Central memory CD8-positive, alpha-beta T cell (primary cell): ENCODE data around the gene FAM81B.

Experiments used
- ATAC-seq: fragments of 150-1000 bp; cut with Tn5 transposase; replicated peaks from 2 replicates; pipeline ENCODE4 v1.10.0; 2022; ENCODE audit warnings: mild to moderate bottlenecking, moderate FRiP score, moderate number of reproducible peaks; ENCODE audit not compliant: poor library complexity, severe bottlenecking; ENCODE audit errors: extremely low read depth
- DNase-seq, 2 donors: peaks; one replicate each; pipeline ENCODE4 v3.0.0; 2021; ENCODE audit warnings: low spot score in 2 of 2
- H3K27ac Mint-ChIP-seq: one replicate; pipeline ENCODE4 v1.8.0; 2022; ENCODE audit warnings: low read depth, mild to moderate bottlenecking, moderate library complexity, mixed read lengths
- H3K27me3 Mint-ChIP-seq: one replicate; pipeline ENCODE4 v1.8.0; 2022; ENCODE audit warnings: mixed read lengths
- H3K36me3 Mint-ChIP-seq: one replicate; pipeline ENCODE4 v1.8.0; 2022; ENCODE audit warnings: mild to moderate bottlenecking, moderate library complexity, mixed read lengths; ENCODE audit not compliant: insufficient read depth
- H3K4me1 Mint-ChIP-seq: one replicate; pipeline ENCODE4 v1.8.0; 2022; ENCODE audit warnings: mixed read lengths
- H3K4me3 Mint-ChIP-seq: one replicate; pipeline ENCODE4 v1.8.0; 2022; ENCODE audit warnings: mild to moderate bottlenecking, moderate library complexity, mixed read lengths
- H3K9me3 Mint-ChIP-seq: one replicate; pipeline ENCODE4 v1.8.0; 2022; ENCODE audit warnings: mixed read lengths

The FAM81B gene

DNA sequence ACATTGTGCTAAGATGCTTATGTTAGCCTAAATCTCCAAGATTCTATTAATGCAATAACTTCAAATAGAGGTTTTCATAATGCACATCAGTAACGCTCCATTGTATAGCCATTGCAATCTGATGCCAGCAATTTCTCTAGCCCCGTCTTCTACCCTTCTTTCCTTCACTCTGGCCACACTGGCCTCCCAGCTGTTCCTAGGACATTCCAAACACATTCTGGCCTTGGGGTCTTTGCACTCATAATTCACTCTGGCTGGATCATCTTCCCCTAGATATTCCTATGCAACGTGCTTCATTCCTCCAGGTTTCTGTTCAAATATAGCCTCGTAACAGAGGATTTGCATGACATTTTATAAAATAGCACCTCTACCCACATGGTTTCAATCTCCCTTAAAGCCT lies 23.3 kb downstream of the FAM81B start:
- Mint-ChIP-seq H3K27ac (no peak overlapping the region), H3K27me3 (peaks cover 9% of the 10 kb centered on the region), H3K9me3 (no peaks in the 10 kb centered on the region), H3K4me3 (no peak overlapping the region), H3K36me3 (no peaks in the 10 kb centered on the region), H3K4me1 (no peaks in the 10 kb centered on the region)
- ATAC-seq (no peak), DNase-seq (no peak)

DNA sequence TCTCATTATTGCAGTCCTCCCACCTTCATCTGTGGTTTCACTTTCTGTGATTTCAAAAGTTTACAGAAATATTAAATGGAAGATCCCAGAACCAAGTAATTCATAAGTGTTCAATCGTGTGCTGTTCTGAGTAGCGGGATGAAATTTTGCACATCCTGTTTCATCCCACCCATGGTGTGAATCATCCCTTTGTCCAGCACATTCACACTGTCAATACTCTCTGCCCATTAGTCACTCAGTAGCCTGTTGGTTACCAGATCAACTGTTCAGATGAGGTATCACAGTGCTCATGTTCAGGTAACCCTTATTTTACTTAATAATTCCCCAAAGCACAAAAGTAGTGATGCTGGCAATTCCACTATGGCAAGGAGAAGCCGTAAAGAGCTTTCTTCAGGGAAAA lies 26.8 kb downstream of the FAM81B start:
- Mint-ChIP-seq H3K4me3 (no peak overlapping the region), H3K9me3 (no peaks in the 10 kb centered on the region), H3K27me3 (peaks cover 31% of the 10 kb centered on the region), H3K27ac (no peak overlapping the region), H3K36me3 (no peaks in the 10 kb centered on the region), H3K4me1 (no peaks in the 10 kb centered on the region)
- ATAC-seq, result no peak
- no peak for DNase-seq

DNA sequence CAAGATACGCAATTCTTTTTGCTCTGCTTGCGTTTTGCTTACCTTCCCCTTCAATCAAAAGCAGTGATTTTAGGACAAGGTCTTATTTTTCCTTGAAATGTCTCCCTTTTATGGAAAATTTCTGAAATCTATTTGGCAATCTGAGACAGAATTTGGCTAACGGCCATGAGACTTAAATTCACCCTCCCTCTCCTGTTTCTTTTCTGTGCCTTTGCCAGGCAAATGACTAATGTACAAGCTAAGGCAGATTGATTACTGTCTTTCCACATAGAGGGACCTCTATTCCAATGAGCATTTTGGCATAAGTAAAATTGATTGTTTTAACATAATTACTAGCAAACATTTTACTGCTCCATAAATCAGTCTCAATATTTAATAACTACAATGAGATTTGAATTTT lies 31.7 kb downstream of the FAM81B start:
- H3K9me3 Mint-ChIP-seq, result no peaks in the 10 kb centered on the region
- H3K27ac Mint-ChIP-seq, result no peak overlapping the region
- H3K27me3 Mint-ChIP-seq, result peaks cover 43% of the 10 kb centered on the region
- no peaks in the 10 kb centered on the region for H3K4me1 Mint-ChIP-seq
- H3K4me3 Mint-ChIP-seq, result no peak overlapping the region
- no peaks in the 10 kb centered on the region for H3K36me3 Mint-ChIP-seq
- DNase-seq (no peak), ATAC-seq (no peak)

DNA sequence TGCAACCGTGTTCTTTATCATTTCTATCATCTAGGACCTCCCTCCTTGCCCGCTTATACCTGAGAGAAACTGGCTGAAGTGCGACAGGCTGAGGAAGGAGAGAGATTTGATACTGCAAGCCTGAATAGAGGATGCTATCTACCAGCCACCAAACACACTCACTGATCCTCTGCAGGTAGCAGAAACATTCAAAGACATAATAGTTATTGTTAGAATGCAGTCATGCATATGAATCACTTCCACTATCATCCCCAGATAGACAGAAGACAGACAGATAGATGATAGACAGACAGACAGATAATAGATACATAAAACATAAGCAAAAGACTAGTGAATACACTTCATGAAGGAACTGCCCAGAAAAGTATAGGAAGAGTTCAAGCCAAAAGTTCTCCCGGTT lies 32.9 kb downstream of the FAM81B start:
- ATAC-seq, result no peak
- no peaks in the 10 kb centered on the region for H3K36me3 Mint-ChIP-seq
- no peak for DNase-seq
- no peak overlapping the region for H3K27ac Mint-ChIP-seq
- no peaks in the 10 kb centered on the region for H3K4me1 Mint-ChIP-seq
- H3K9me3 Mint-ChIP-seq, result no peaks in the 10 kb centered on the region
- no peak overlapping the region for H3K4me3 Mint-ChIP-seq
- H3K27me3 Mint-ChIP-seq, result peaks cover 45% of the 10 kb centered on the region

DNA sequence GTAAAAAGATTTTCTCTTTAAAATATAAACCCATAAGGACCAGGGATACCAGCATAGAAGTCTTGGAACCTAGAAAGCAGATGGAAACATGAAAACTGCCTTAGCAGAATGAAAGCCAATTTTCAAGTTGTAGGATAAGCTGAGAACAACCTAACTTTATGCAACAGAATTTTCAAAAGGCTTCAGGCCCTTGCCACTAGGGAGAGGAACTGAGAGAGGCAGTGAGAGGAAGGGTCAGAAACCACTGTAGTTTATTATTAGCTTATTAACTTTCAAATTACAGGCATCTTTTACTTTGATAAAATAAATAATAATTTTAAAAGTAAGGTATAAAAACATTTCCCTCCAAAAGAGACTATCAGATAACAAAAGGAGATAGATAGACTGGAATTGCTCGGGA lies 33.4 kb downstream of the FAM81B start:
- Mint-ChIP-seq H3K9me3 (no peaks in the 10 kb centered on the region), H3K4me3 (no peak overlapping the region), H3K27me3 (peaks cover 51% of the 10 kb centered on the region), H3K27ac (no peak overlapping the region), H3K36me3 (no peaks in the 10 kb centered on the region), H3K4me1 (no peaks in the 10 kb centered on the region)
- DNase-seq, result no peak
- no peak for ATAC-seq

DNA sequence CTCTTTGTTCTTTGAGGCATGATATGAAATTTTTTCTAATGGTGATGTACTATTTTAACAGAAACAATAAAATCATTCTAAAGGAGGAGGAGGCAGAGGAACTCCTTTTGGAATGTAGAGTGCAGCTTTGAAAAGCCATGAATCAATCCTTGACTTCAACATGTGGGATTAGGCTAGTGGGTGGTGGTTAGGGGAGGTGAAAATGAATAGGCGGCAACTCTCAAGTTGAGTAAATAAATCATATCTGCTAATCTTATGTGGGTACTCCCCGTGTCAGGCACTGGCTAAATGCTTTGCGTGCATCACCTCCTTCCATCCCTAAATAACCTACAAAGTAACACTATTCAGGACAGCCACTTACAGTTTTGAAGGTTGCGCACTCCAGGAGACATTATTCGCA lies 35.1 kb downstream of the FAM81B start:
- peaks cover 38% of the 10 kb centered on the region for H3K27me3 Mint-ChIP-seq
- ATAC-seq (no peak), DNase-seq (no peak)
- H3K36me3 Mint-ChIP-seq, result no peaks in the 10 kb centered on the region
- H3K27ac Mint-ChIP-seq, result no peak overlapping the region
- H3K4me3 Mint-ChIP-seq, result no peak overlapping the region
- H3K9me3 Mint-ChIP-seq, result no peaks in the 10 kb centered on the region
- no peaks in the 10 kb centered on the region for H3K4me1 Mint-ChIP-seq

DNA sequence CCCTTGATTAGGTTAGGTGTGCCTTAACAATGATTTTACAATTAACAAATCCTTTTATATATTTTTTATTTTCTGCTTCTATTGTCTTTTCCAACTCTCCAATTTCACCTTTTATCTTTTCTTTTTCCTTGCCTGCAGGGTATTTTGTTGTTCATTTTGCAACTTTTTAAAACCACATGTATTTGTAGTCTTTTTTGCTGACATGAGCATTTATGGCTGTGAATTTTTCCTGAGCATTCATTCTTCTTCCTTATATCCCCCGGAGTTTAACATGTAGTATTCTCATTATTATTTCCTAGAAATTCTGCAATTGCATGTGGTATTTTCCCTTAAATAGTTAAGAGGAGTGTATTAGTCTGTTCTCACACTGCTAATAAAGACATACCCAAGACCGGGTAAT lies 41.6 kb downstream of the FAM81B start:
- peaks cover 4% of the 10 kb centered on the region for H3K9me3 Mint-ChIP-seq
- H3K27ac Mint-ChIP-seq, result no peak overlapping the region
- ATAC-seq (no peak), DNase-seq (no peak)
- no peak overlapping the region for H3K4me3 Mint-ChIP-seq
- no peaks in the 10 kb centered on the region for H3K36me3 Mint-ChIP-seq
- no peaks in the 10 kb centered on the region for H3K4me1 Mint-ChIP-seq
- peaks cover 23% of the 10 kb centered on the region for H3K27me3 Mint-ChIP-seq

DNA sequence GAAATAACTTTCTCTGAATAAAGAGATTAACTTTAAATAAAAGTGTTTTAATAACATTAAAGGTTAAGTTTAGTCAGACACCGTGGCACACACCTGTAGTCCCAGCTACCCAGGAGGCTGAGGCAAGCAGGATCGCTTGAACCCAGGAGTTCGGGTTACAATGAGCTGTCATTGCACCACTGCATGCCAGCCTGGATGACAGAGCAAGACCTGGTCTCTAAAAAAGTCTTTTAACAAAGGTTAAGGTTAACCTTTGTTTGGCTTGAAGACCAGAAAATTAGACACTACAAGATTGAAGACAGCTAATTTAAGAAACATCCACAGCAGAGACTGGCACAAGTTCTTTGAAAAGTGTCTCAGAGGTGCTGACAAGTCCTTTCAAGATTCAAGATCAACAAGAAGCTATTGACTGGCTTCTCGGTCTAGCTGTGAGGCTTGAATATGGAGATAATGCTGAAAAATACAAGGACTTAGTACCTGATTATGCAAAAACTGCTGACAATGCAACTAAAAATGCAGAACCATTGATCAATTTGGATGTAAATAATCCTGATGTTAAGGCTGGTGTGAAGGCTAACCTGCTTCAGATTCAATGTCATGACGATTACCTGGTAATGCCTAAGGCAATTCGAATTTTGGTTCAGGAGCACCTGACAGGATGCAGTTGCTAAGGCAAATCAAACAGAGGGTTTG lies 48.8 kb downstream of the FAM81B start:
- Mint-ChIP-seq H3K27ac (no peak overlapping the region), H3K9me3 (no peaks in the 10 kb centered on the region), H3K4me3 (no peak overlapping the region), H3K4me1 (no peaks in the 10 kb centered on the region), H3K27me3 (peaks cover 35% of the 10 kb centered on the region), H3K36me3 (no peaks in the 10 kb centered on the region)
- no peak for DNase-seq
- no peak for ATAC-seq

DNA sequence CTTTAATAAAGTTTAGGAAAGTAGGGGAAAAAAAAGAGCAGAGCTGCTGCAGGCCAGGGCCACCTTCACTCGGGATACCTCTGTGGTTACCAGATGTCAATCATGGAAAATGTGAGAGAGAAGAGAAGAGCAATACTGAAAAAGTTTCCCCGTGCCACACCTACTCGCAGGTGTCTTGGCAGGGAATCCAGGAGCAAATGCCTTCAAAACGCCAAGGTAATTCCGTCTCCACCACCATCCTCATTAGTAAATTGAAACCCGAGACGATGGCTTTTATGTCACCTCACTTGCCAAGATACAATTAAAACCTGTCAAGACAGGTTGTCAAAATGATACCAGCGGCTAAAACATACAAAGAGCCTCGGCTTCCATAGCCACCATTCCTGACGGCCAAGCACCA lies 49.7 kb downstream of the FAM81B start:
- DNase-seq, result no peak
- Mint-ChIP-seq H3K36me3 (no peaks in the 10 kb centered on the region), H3K9me3 (no peaks in the 10 kb centered on the region), H3K4me3 (no peak overlapping the region), H3K4me1 (no peaks in the 10 kb centered on the region), H3K27ac (no peak overlapping the region), H3K27me3 (peaks cover 41% of the 10 kb centered on the region)
- ATAC-seq, result no peak

DNA sequence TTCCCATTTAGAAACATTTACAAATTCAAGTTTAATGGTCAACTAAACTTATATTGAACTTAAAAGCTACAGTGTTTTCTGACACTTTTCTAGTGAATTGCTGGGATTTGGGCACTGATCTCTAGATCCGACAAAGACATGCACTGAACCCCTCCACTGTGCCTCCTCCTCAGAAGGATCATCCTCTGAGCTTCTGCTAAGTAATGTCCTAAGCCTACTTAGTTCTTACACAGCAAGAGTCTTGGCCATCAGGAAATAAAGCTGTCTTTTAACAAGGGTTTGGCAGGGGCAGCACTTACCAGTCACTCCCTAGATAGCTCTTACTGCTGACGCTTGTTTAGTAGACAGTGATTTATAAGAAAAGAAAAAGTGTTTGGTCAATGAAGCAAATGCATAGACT lies 50.5 kb downstream of the FAM81B start:
- H3K36me3 Mint-ChIP-seq, result no peaks in the 10 kb centered on the region
- no peak overlapping the region for H3K27ac Mint-ChIP-seq

DNA sequence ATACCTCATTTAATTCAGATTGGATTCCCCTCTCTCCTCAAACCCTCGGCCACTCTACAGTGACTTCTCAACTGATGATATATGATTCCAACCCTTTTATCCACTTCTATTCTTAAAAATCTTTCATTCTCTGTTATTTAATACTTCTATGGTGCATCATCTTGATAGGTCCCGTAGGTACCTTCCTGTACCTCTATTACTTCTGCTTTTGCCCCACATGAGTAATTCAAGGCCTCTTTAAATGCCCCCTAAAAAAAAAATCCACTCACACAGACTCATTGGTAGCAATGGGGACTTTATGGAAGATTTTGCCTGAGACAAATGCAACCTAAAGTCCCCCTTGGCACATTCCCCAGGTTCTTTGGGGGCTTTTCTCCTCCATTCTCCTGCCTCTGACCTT lies 54.3 kb downstream of the FAM81B start:
- H3K27me3 Mint-ChIP-seq, result peaks cover 28% of the 10 kb centered on the region
- DNase-seq (no peak), ATAC-seq (no peak)
- H3K9me3 Mint-ChIP-seq, result no peaks in the 10 kb centered on the region
- H3K4me3 Mint-ChIP-seq, result no peak overlapping the region
- no peak overlapping the region for H3K27ac Mint-ChIP-seq
- H3K36me3 Mint-ChIP-seq, result no peaks in the 10 kb centered on the region
- H3K4me1 Mint-ChIP-seq, result no peaks in the 10 kb centered on the region

More for the DNA sequence above, 50.5 kb downstream of the FAM81B start:
- Mint-ChIP-seq H3K4me3 (no peak overlapping the region), H3K9me3 (no peaks in the 10 kb centered on the region), H3K4me1 (no peaks in the 10 kb centered on the region), H3K27me3 (peaks cover 45% of the 10 kb centered on the region)
- no peak for DNase-seq
- no peak for ATAC-seq

DNA sequence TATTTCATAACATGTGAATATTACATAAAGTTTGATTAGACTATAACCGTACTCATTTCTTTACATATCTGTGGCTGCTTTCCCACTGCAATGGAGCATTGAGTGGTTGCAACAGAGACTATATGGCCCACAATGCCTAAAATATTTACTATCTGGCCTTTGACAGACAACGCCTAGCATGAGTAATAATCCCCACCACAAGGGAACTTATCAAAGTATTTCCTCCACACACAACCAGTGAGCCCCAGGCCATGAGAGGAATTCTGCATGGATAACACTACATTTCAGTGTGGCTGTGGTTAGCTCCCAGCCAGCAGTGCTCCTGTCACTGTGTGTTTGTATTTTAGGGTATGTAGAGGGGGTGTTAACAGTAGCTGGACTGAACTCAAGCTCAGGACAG lies 54.8 kb downstream of the FAM81B start:
- Mint-ChIP-seq H3K27me3 (peaks cover 22% of the 10 kb centered on the region), H3K4me3 (no peak overlapping the region), H3K9me3 (no peaks in the 10 kb centered on the region), H3K4me1 (no peaks in the 10 kb centered on the region), H3K36me3 (no peaks in the 10 kb centered on the region), H3K27ac (no peak overlapping the region)
- DNase-seq (no peak), ATAC-seq (no peak)

DNA sequence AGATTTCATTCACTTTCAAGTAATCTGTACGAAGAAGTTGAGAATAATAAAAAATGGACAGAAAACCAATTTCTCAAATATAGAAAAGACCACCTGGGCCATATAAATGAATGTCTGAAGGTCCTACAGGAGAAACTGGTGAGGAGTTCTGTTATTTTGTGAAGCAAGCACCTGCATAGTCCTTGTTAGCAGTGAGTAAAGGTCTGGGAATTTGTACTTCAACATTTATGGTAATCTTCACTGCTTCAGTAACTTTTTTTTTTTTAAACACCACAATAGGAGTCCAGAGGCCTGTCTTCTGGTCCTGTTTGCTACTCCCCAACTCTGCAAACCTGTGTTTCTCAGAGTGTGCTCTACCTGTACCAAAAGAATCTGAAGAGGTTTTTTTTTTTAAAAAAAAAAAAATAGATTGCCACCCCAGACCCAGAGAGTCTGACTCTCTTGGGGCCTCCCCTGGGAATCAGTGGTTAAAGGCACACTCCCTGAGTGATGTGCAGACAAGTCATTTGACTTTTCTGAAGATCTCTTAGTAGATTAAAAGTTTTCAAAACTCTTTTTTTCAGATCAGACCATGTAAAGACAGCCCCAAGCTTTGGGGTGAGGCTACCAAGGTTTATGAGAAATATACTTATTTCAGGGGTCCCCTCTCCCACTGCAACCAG lies 55.5 kb downstream of the FAM81B start:
- no peak for DNase-seq
- no peaks in the 10 kb centered on the region for H3K36me3 Mint-ChIP-seq

More for the DNA sequence above, 55.5 kb downstream of the FAM81B start:
- ATAC-seq, result no peak
- no peak overlapping the region for H3K27ac Mint-ChIP-seq
- H3K9me3 Mint-ChIP-seq, result no peaks in the 10 kb centered on the region
- H3K27me3 Mint-ChIP-seq, result peaks cover 22% of the 10 kb centered on the region
- no peaks in the 10 kb centered on the region for H3K4me1 Mint-ChIP-seq
- H3K4me3 Mint-ChIP-seq, result no peak overlapping the region
